Stimulated activated CD8-positive, alpha-beta memory T cell treated with anti-CD3 and anti-CD28 coated beads, Interleukin-4, amount 100 ng/mL, for 48 hours (primary cell): ENCODE data around the gene DPP6.

Experiments used
- DNase-seq: peaks from one replicate; pipeline ENCODE4 v3.0.0-alpha.2; 2020

The DPP6 gene

GRCh38 chr7:154783281-154783909 lies 731.2 kb downstream of the DPP6 start:
- no peak for DNase-seq

GRCh38 chr7:154785898-154786297 lies 733.7 kb downstream of the DPP6 start:
- no peak for DNase-seq

GRCh38 chr7:154789404-154789803 lies 737.2 kb downstream of the DPP6 start:
- DNase-seq = no peak

GRCh38 chr7:154791611-154792010 lies 739.4 kb downstream of the DPP6 start:
- DNase-seq = no peak

GRCh38 chr7:154792436-154793055 lies 740.3 kb downstream of the DPP6 start:
- DNase-seq = no peak

GRCh38 chr7:154794147-154794780 lies 742.1 kb downstream of the DPP6 start:
- peak; percentile 44 for DNase-seq

GRCh38 chr7:154795014-154795413 lies 742.8 kb downstream of the DPP6 start:
- DNase-seq = no peak

- DNase-seq = no peak
Measured at GRCh38 chr7:154795437-154795836, 743.2 kb downstream of the DPP6 start.

GRCh38 chr7:154804449-154804848 lies 752.3 kb downstream of the DPP6 start:
- no peak for DNase-seq

- DNase-seq = no peak
Measured at GRCh38 chr7:154812027-154812426, 759.8 kb downstream of the DPP6 start.

- DNase-seq = no peak
Measured at GRCh38 chr7:154817224-154817896, 765.2 kb downstream of the DPP6 start.

- no peak for DNase-seq
Measured at GRCh38 chr7:154827007-154827406, 774.8 kb downstream of the DPP6 start.

- no peak for DNase-seq
Measured at GRCh38 chr7:154832557-154833138, 780.5 kb downstream of the DPP6 start.

- no peak for DNase-seq
Measured at GRCh38 chr7:154836021-154836448, 783.8 kb downstream of the DPP6 start.

GRCh38 chr7:154837087-154837486 lies 784.9 kb downstream of the DPP6 start:
- DNase-seq = no peak

GRCh38 chr7:154837622-154838021 lies 785.4 kb downstream of the DPP6 start:
- DNase-seq = no peak

GRCh38 chr7:154840086-154840485 lies 787.9 kb downstream of the DPP6 start:
- no peak for DNase-seq

GRCh38 chr7:154841731-154842331 lies 789.6 kb downstream of the DPP6 start:
- no peak for DNase-seq

- no peak for DNase-seq
Measured at GRCh38 chr7:154842591-154842990, 790.4 kb downstream of the DPP6 start.

GRCh38 chr7:154843670-154844237 lies 791.6 kb downstream of the DPP6 start:
- no peak for DNase-seq

- DNase-seq = no peak
Measured at GRCh38 chr7:154844499-154844898, 792.3 kb downstream of the DPP6 start.

- no peak for DNase-seq
Measured at GRCh38 chr7:154844955-154845354, 792.8 kb downstream of the DPP6 start.

GRCh38 chr7:154848464-154848863 lies 796.3 kb downstream of the DPP6 start:
- DNase-seq = no peak
